GM10847 (cell line): ENCODE measurements around the gene SRL.

Experiments
- POLR2A ChIP-seq: IDR thresholded peaks from 2 replicates; pipeline ENCODE4 v1.6.1; 2011; ENCODE audit not compliant: insufficient read length; ENCODE audit errors: extremely low read depth

SRL gene

GRCh38 chr16:4241258-4241927 is 487 bp downstream of the SRL start:
- no peak for TF ChIP-seq POLR2A

GRCh38 chr16:4240624-4241023 is 1.3 kb downstream of the SRL start:
- TF ChIP-seq POLR2A, result no peak

- TF ChIP-seq POLR2A, result no peak
These were observed 2.2 kb downstream of the SRL start for GRCh38 chr16:4239682-4240175.

GRCh38 chr16:4239020-4239419 is 2.9 kb downstream of the SRL start:
- no peak for TF ChIP-seq POLR2A

GRCh38 chr16:4233431-4233830 is 8.4 kb downstream of the SRL start:
- no peak for TF ChIP-seq POLR2A

- TF ChIP-seq POLR2A, result no peak
These were observed 9.1 kb downstream of the SRL start for GRCh38 chr16:4232541-4233386.

- TF ChIP-seq POLR2A, result no peak
These were observed 10.0 kb downstream of the SRL start for GRCh38 chr16:4231886-4232285.

GRCh38 chr16:4231367-4231766 is 10.5 kb downstream of the SRL start:
- no peak for TF ChIP-seq POLR2A

- TF ChIP-seq POLR2A, result no peak
These were observed 14.9 kb downstream of the SRL start for GRCh38 chr16:4227040-4227332.

- no peak for TF ChIP-seq POLR2A
These were observed 15.4 kb downstream of the SRL start for GRCh38 chr16:4226251-4227039.

- no peak for TF ChIP-seq POLR2A
These were observed 16.8 kb downstream of the SRL start for GRCh38 chr16:4225075-4225474.

- no peak for TF ChIP-seq POLR2A
These were observed 21.5 kb downstream of the SRL start for GRCh38 chr16:4220358-4220757.

- no peak for TF ChIP-seq POLR2A
These were observed 23.7 kb downstream of the SRL start for GRCh38 chr16:4218202-4218601.

GRCh38 chr16:4217204-4218131 is 24.4 kb downstream of the SRL start:
- TF ChIP-seq POLR2A, result no peak

- TF ChIP-seq POLR2A, result no peak
These were observed 25.3 kb downstream of the SRL start for GRCh38 chr16:4216596-4216995.
